ENCODE data around the gene DTNBP1. TPM values are rescaled to one million over a fixed set of nuclear protein-coding genes. Genes with fewer than 3 reads are reported as not detected.
"Not testable (repeated sequence)": the region's sequence is repeated elsewhere in the genome, so short reads cannot be mapped to it uniquely, and the experiment has no call there.

Gene DTNBP1
- total RNA-seq, 1 experiment from 2014 or later = 13.5 TPM

DNA sequence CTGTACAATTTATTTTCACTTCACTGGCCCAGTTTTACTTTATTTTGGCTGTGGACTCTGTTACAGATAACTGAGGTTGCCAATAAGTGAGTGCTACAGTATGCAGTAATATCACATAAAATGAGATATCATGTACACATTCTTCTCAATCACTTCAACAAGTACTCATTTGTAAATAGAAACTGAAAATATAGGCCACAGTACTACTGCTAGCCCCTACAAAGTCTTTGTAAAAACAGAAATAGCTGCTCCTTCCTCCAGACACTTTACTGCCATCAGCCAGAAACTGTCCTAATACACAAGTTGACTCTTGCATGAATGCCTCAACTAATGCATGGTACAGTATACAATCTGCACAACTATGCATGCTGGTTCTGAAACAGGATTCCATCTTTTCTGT lies 9.2 kb downstream of the DTNBP1 start:
- Mint-ChIP-seq H3K4me3 (ENCODE audit: unreplicated experiment) (no peak overlapping the region), H3K36me3 (ENCODE audit: insufficient read depth, unreplicated experiment) (peaks cover 8% of the 10 kb centered on the region), H3K27ac (ENCODE audit: low read depth, unreplicated experiment) (no peak overlapping the region), H3K9me3 (ENCODE audit: unreplicated experiment) (no peaks in the 10 kb centered on the region), H3K4me1 (ENCODE audit: insufficient read depth, unreplicated experiment) (no peaks in the 10 kb centered on the region), H3K27me3 (ENCODE audit: insufficient read depth, unreplicated experiment) (no peaks in the 10 kb centered on the region)
- POLR2A ChIA-PET = interaction anchor here (1.2 kb wide), 1 partner anchor 585 kb away, joined by 4 read pairs; the partner anchor contains the start of gene GMPR
- no peak for DNase-seq (ENCODE audit: unreplicated experiment)
- intact Hi-C loops (cut with micrococcal nuclease) = no loop called here
- CTCF ChIA-PET = interaction anchor here (0.7 kb wide), 1 partner anchor 653 kb away, joined by 3 read pairs; no protein-coding TSS in a partner anchor
- no TSS peak for BruUV-seq (replicated peaks)
- TF ChIP-seq, protein P1, sequence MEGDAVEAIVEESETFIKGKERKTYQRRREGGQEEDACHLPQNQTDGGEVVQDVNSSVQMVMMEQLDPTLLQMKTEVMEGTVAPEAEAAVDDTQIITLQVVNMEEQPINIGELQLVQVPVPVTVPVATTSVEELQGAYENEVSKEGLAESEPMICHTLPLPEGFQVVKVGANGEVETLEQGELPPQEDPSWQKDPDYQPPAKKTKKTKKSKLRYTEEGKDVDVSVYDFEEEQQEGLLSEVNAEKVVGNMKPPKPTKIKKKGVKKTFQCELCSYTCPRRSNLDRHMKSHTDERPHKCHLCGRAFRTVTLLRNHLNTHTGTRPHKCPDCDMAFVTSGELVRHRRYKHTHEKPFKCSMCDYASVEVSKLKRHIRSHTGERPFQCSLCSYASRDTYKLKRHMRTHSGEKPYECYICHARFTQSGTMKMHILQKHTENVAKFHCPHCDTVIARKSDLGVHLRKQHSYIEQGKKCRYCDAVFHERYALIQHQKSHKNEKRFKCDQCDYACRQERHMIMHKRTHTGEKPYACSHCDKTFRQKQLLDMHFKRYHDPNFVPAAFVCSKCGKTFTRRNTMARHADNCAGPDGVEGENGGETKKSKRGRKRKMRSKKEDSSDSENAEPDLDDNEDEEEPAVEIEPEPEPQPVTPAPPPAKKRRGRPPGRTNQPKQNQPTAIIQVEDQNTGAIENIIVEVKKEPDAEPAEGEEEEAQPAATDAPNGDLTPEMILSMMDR (IDR thresholded peaks at IDR 0.05; ENCODE audit: unreplicated experiment) = no peak

DNA sequence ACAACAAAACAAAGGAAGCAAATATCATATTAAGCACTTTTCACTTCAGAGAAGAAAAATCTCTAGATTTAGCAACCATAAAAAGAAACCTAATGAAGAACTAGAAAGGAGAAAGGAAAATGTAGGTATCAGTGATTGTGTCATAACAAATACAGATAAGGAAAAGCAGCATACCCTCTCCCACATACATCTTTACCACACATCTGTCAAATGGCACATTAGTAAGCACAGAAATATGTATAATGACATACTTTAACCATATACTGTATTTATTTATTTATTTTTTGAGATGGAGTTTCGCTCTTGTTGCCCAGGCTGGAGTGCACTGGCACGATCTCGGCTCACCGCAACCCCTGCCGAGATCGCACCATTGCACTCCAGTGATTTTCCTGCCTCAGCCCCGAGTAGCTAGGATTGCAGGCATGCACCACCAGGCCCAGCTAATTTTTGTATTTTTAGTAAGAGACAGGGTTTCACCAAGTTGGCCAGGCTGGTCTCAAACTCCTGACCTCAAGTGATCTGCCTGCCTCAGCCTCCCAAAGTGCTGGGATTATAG lies 12.7 kb downstream of the DTNBP1 start:
- POLR2A ChIA-PET; H3K36me3 Mint-ChIP-seq (ENCODE audit: insufficient read depth, unreplicated experiment); BruUV-seq (replicated peaks); H3K27me3 Mint-ChIP-seq (ENCODE audit: insufficient read depth, unreplicated experiment); CTCF ChIA-PET; H3K27ac Mint-ChIP-seq (ENCODE audit: low read depth, unreplicated experiment); intact Hi-C loops (cut with micrococcal nuclease); H3K4me1 Mint-ChIP-seq (ENCODE audit: insufficient read depth, unreplicated experiment); DNase-seq (ENCODE audit: unreplicated experiment); H3K9me3 Mint-ChIP-seq (ENCODE audit: unreplicated experiment); H3K4me3 Mint-ChIP-seq (ENCODE audit: unreplicated experiment): not testable (repeated sequence)

DNA sequence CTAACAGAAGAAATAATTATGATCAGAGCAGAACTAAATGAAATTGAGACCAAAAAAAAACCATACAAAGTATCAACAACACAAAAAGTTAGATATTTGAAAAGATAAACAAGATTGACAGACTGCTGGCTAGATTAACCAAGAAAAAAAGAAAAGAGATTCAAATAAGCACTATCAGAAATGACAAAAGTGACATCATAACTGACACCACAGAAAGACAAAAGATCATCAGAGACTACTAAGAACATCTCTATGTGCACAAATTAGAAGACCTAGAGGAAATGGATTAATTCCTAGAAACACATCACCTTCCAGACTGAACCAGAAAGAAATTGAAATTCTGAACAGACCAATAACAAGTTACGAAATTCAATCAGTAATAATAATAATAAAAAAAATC lies 17.9 kb downstream of the DTNBP1 start:
- peaks cover 3% of the 10 kb centered on the region for H3K9me3 Mint-ChIP-seq (ENCODE audit: unreplicated experiment)
- H3K36me3 Mint-ChIP-seq (ENCODE audit: insufficient read depth, unreplicated experiment) = peaks cover 6% of the 10 kb centered on the region
- H3K27ac Mint-ChIP-seq (ENCODE audit: low read depth, unreplicated experiment) = no peak overlapping the region
- H3K27me3 Mint-ChIP-seq (ENCODE audit: insufficient read depth, unreplicated experiment) = no peaks in the 10 kb centered on the region
- intact Hi-C loops (cut with micrococcal nuclease) = no loop called here
- no TSS peak for BruUV-seq (replicated peaks)
- no peaks in the 10 kb centered on the region for H3K4me1 Mint-ChIP-seq (ENCODE audit: insufficient read depth, unreplicated experiment)
- POLR2A ChIA-PET = interaction anchor here (0.6 kb wide), 1 partner anchor 137 kb away, joined by 3 read pairs; no protein-coding TSS in a partner anchor
- TF ChIP-seq, protein P1 (IDR thresholded peaks at IDR 0.05; ENCODE audit: unreplicated experiment) = no peak
- CTCF ChIA-PET = no interaction called here
- DNase-seq (ENCODE audit: unreplicated experiment) = no peak
- H3K4me3 Mint-ChIP-seq (ENCODE audit: unreplicated experiment) = no peak overlapping the region

DNA sequence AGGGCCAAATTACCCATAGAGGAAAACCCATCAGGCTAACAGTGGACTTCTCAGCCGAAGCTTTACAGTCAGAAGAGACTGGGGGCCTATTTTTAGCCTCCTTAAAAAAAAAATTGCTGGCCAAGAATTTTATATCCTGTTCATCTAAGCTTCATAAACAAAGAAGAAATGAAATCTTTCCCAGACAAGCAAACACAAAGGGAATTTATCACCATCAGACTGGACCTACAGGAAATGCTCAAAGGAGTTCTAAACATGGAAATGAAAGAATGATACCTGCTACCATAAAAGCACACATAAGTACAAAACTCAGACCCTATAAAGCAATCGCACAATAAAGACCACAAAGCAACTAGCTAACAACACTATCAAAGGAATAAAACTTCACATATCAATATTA lies 19.3 kb downstream of the DTNBP1 start:
- CTCF ChIA-PET = interaction anchor here (0.6 to 1.3 kb wide), 3 partner anchors 8 to 1789 kb away, joined by 3 read pairs; no protein-coding TSS in a partner anchor
- peaks cover 6% of the 10 kb centered on the region for H3K36me3 Mint-ChIP-seq (ENCODE audit: insufficient read depth, unreplicated experiment)
- no peaks in the 10 kb centered on the region for H3K27me3 Mint-ChIP-seq (ENCODE audit: insufficient read depth, unreplicated experiment)
- H3K27ac Mint-ChIP-seq (ENCODE audit: low read depth, unreplicated experiment) = no peak overlapping the region
- POLR2A ChIA-PET = interaction anchor here (1.1 kb wide), 1 partner anchor 18 kb away, joined by 3 read pairs; no protein-coding TSS in a partner anchor
- peaks cover 6% of the 10 kb centered on the region for H3K9me3 Mint-ChIP-seq (ENCODE audit: unreplicated experiment)
- intact Hi-C loops (cut with micrococcal nuclease) = no loop called here
- no peaks in the 10 kb centered on the region for H3K4me1 Mint-ChIP-seq (ENCODE audit: insufficient read depth, unreplicated experiment)
- no peak overlapping the region for H3K4me3 Mint-ChIP-seq (ENCODE audit: unreplicated experiment)
- no peak for DNase-seq (ENCODE audit: unreplicated experiment)
- TF ChIP-seq, protein P1 (IDR thresholded peaks at IDR 0.05; ENCODE audit: unreplicated experiment) = no peak
- no TSS peak for BruUV-seq (replicated peaks)
